CD4-positive, alpha-beta memory T cell (primary cell): Measurements from ENCODE around the gene DELE1. TPM values are rescaled to one million over a fixed set of nuclear protein-coding genes. Genes with fewer than 3 reads are reported as not detected.
A peak's percentile ranks its signal among the peaks of the same experiment; 100 is the strongest.

Experiments used
- CTCF ChIA-PET: fragments of 350-600 bp; sonication (Branson Sonifier 250); formaldehyde crosslinking; loops from one replicate; lab custom pipeline; 2021; ENCODE audit warnings: inconsistent platforms; ENCODE audit not compliant: partially characterized antibody; lab: Charles Lee
- POLR2A ChIA-PET: fragments of 350-600 bp; sonication (Branson Sonifier 250); formaldehyde crosslinking; loops from one replicate; lab custom pipeline; 2021; ENCODE audit not compliant: partially characterized antibody; lab: Charles Lee
- DNase-seq, 5 donors: peaks; one replicate each; pipeline versions ENCODE4 v3.0.0 to v3.0.0-alpha.2; 2020 to 2022; ENCODE audit warnings: mixed read lengths in 1 of 5
- H3K27ac ChIP-seq: one replicate; pipeline ENCODE4 v1.7.0; 2013; ENCODE audit warnings: low read depth, low read length
- H3K27me3 ChIP-seq: 2 replicates; pipeline ENCODE4 v1.7.0; 2013; ENCODE audit warnings: mild to moderate bottlenecking, low read length, moderate library complexity; ENCODE audit not compliant: insufficient read depth
- H3K36me3 ChIP-seq: 2 replicates; pipeline ENCODE4 v1.7.0; 2013; ENCODE audit warnings: mild to moderate bottlenecking, low read length, moderate library complexity; ENCODE audit not compliant: insufficient read depth
- H3K4me1 ChIP-seq: 2 replicates; pipeline ENCODE4 v1.7.0; 2013; ENCODE audit warnings: mild to moderate bottlenecking, low read length, moderate library complexity; ENCODE audit not compliant: insufficient read depth
- H3K4me3 ChIP-seq, 2 donors: one replicate each; pipeline ENCODE4 v1.7.0; 2013; ENCODE audit warnings: low read length in 2 of 2, mild to moderate bottlenecking in 1 of 2
- H3K9me3 ChIP-seq, 2 donors: one replicate each; pipeline ENCODE4 v1.7.0; 2013; ENCODE audit warnings: low read length in 2 of 2, control low read depth in 1 of 2; ENCODE audit not compliant: control insufficient read depth in 1 of 2
- H3K27ac Mint-ChIP-seq, 7 donors: one replicate each; pipeline ENCODE4 v1.8.0; 2020 to 2021; ENCODE audit warnings: mixed read lengths in 7 of 7, mild to moderate bottlenecking in 6 of 7, inconsistent platforms in 3 of 7, moderate library complexity in 3 of 7
- H3K27me3 Mint-ChIP-seq, 2 donors: one replicate each; pipeline ENCODE4 v1.8.0; 2020 to 2021; ENCODE audit warnings: mixed read lengths in 2 of 2
- H3K36me3 Mint-ChIP-seq, 2 donors: one replicate each; pipeline ENCODE4 v1.8.0; 2020 to 2021; ENCODE audit warnings: mixed read lengths in 2 of 2, inconsistent platforms in 1 of 2, mild to moderate bottlenecking in 1 of 2
- H3K4me1 Mint-ChIP-seq, 4 donors: one replicate each; pipeline ENCODE4 v1.8.0; 2020 to 2021; ENCODE audit warnings: mixed read lengths in 4 of 4, mild to moderate bottlenecking in 1 of 4
- H3K4me3 Mint-ChIP-seq, 8 donors: one replicate each; pipeline ENCODE4 v1.8.0; 2020 to 2021; ENCODE audit warnings: mixed read lengths in 8 of 8, mild to moderate bottlenecking in 7 of 8, moderate library complexity in 6 of 8, inconsistent platforms in 3 of 8
- H3K9me3 Mint-ChIP-seq, 8 donors: one replicate each; pipeline ENCODE4 v1.8.0; 2020 to 2021; ENCODE audit warnings: mixed read lengths in 8 of 8, mild to moderate bottlenecking in 5 of 8, inconsistent platforms in 3 of 8, moderate library complexity in 1 of 8
- intact Hi-C: fragments of 100-400 bp; cut with micrococcal nuclease; formaldehyde crosslinking; loops from one replicate; pipeline ENCODE4 v1.15.1; 2023
- polyA plus RNA-seq, 2 donors: library from polyadenylated mRNA; unstranded; fragments of 300-500 nt; fragmentation: Illumina TruSeq; gene quantifications; one replicate each; pipeline ENCODE4 v1.2.3, GENCODE V29; 2021
- total RNA-seq, 2 experiments: library from RNA; stranded (reverse); gene quantifications; one replicate each; pipeline ENCODE4 v1.2.3, GENCODE V29; 2021

Gene DELE1
- total and polyA plus RNA-seq, 4 experiments from 2014 or later = 31.4 to 83.1 (median 58.7) TPM

GRCh38 chr5:141941779-141942178 is 18.1 kb downstream of the DELE1 start:
- Mint-ChIP-seq H3K4me1 (peaks cover 0 to 3% (median 0%) of the 10 kb centered on the region in 4 donors), H3K36me3 (peaks cover 0 to 27% of the 10 kb centered on the region in 2 donors), H3K27me3 (no peaks in the 10 kb centered on the region), H3K9me3 (no peaks in the 10 kb centered on the region), H3K27ac (peak overlapping the region in 3 of 7 donors; percentile 1 to 70 (median 23)), H3K4me3 (no peak overlapping the region)
- intact Hi-C loops = no loop called here
- CTCF ChIA-PET = interaction anchor here (0.8 to 5.9 kb wide), 3 partner anchors 17 to 777 kb away, joined by 3 to 53 read pairs (median 3); partner anchors contain the start of gene PCDH12
- Histone ChIP-seq H3K4me3 (no peak overlapping the region), H3K27me3 (no peaks in the 10 kb centered on the region), H3K27ac (no peak overlapping the region), H3K4me1 (no peaks in the 10 kb centered on the region), H3K9me3 (no peaks in the 10 kb centered on the region), H3K36me3 (peaks cover 22% of the 10 kb centered on the region)
- POLR2A ChIA-PET = interaction anchor here (0.9 to 1.0 kb wide), 3 partner anchors 18 to 377 kb away, joined by 3 read pairs; partner anchors contain the start of gene DELE1
- no peak for DNase-seq

DNA sequence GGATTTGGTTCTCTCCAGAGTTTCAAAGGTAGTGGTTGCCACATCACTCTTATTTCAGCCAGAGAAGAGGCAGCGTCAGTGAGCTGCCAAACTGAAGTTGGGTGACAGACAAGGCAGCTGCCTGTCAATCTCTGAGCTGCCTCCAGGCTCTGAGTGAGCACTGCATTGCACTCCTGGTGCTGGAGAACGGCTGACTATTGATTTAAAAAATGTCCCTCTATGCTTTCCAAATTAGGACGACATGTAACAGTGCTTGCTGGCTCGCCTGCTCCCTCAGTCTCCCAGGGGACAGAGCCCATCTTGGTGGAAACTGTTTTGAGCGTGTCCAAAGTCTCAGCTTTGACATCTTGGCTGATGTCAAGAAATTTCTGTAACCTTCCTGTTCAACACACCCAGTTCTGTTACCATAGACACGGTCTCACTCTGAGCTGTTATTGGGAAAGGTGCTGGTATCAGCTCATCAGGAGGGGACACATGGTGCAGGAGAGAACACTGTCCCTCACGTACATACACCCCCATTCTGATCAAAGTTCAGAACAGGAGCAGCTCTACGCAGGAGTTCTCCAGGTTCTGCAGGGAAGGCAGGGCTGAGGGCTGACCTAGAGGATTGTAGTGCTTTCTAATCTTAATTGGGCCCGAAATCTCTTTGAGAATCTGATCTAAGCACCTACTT is 18.6 kb downstream of the DELE1 start:
- no peaks in the 10 kb centered on the region for H3K9me3 Mint-ChIP-seq
- Histone ChIP-seq H3K27ac (no peak overlapping the region), H3K27me3 (no peaks in the 10 kb centered on the region), H3K9me3 (no peaks in the 10 kb centered on the region), H3K4me1 (no peaks in the 10 kb centered on the region), H3K4me3 (no peak overlapping the region), H3K36me3 (peaks cover 17% of the 10 kb centered on the region)
- CTCF ChIA-PET = interaction anchor here (0.8 to 5.9 kb wide), 2 partner anchors 17 to 777 kb away, joined by 3 to 53 read pairs; partner anchors contain the start of gene PCDH12
- DNase-seq = no peak
- no peak overlapping the region for H3K4me3 Mint-ChIP-seq
- no peaks in the 10 kb centered on the region for H3K27me3 Mint-ChIP-seq
- intact Hi-C loops = no loop called here
- peaks cover 0 to 3% (median 0%) of the 10 kb centered on the region in 4 donors for H3K4me1 Mint-ChIP-seq
- peaks cover 0 to 22% of the 10 kb centered on the region in 2 donors for H3K36me3 Mint-ChIP-seq
- H3K27ac Mint-ChIP-seq = peak overlapping the region in 4 of 7 donors; percentile 1 to 70 (median 19)
- POLR2A ChIA-PET = no interaction called here

DNA sequence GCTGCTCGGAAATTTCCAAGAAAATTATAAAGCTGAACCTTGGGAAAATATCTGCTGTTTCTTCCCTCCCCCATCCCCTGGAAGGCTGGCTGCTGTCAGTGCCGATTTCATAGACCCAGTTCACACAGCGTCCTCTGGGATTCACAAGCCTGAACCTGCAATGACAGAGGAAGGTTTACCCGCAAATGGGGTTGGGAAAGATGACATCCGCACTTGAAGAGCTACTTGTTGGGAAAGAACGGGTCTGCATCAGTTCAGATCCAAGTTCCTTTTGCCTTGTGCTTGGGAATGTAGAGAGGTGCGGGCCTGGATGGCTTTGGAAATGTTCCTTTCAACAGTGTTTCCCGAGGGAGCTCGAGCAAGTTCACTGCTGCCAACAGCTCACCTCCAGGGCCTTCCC is 20.4 kb downstream of the DELE1 start:
- no peak overlapping the region for H3K4me3 ChIP-seq
- H3K4me3 Mint-ChIP-seq = no peak overlapping the region
- POLR2A ChIA-PET = interaction anchor here (0.5 to 1.1 kb wide), 2 partner anchors 20 to 386 kb away, joined by 3 read pairs; partner anchors contain the start of gene DELE1
- intact Hi-C loops = no loop called here
- H3K4me1 ChIP-seq = no peaks in the 10 kb centered on the region
- H3K27ac ChIP-seq = no peak overlapping the region
- no peaks in the 10 kb centered on the region for H3K27me3 ChIP-seq
- peaks cover 0 to 3% (median 0%) of the 10 kb centered on the region in 4 donors for H3K4me1 Mint-ChIP-seq
- DNase-seq = no peak
- no peaks in the 10 kb centered on the region for H3K9me3 Mint-ChIP-seq
- H3K27me3 Mint-ChIP-seq = no peaks in the 10 kb centered on the region
- H3K9me3 ChIP-seq = no peaks in the 10 kb centered on the region
- CTCF ChIA-PET = interaction anchor here (0.5 to 5.9 kb wide), 4 partner anchors 15 to 319 kb away, joined by 3 to 53 read pairs (median 5); partner anchors contain the start of genes PCDH12 and RNF14
- H3K27ac Mint-ChIP-seq = peak overlapping the region in 1 of 7 donors; percentile 36
- H3K36me3 Mint-ChIP-seq = peaks cover 0 to 14% of the 10 kb centered on the region in 2 donors
- H3K36me3 ChIP-seq = peaks cover 7% of the 10 kb centered on the region

DNA sequence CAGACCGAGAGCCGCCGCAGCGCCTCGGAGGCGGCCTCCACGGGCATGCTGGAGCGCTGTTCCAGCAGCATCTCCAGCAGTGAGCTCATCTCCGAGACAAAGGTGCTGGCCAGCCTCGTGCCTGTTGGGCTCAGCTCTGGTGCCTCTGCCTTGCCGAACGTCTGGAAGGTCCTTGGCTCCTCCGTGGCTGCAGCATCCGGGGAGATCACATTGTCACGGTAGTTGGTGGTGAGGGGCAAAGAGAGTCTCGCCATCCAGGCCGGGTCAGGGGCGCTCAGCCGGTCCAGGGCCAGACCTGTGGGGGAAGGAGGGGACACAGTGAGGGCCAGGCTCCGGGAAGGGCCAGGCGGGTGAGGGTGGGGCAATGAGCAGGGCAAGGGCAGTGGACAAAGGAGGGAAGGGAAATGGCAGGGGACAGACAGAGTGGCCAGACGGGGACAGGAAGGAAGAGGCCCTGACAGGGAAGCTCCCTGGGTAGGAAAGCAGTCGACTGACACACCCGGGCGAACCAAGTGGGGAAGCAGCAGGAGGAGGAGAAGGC is 21.9 kb downstream of the DELE1 start:
- intact Hi-C loops = no loop called here
- ChIA-PET CTCF (interaction anchor here (1.3 to 5.9 kb wide), 2 partner anchors 14 to 23 kb away, joined by 3 to 53 read pairs; partner anchors contain the start of genes PCDH12 and RNF14), POLR2A (no interaction called here)

GRCh38 chr5:141947316-141947715 is 23.6 kb downstream of the DELE1 start:
- H3K9me3 Mint-ChIP-seq = no peaks in the 10 kb centered on the region
- peaks cover 3 to 11% (median 6%) of the 10 kb centered on the region in 4 donors for H3K4me1 Mint-ChIP-seq
- H3K4me1 ChIP-seq = peaks cover 5% of the 10 kb centered on the region
- no peak for DNase-seq
- H3K27ac ChIP-seq = no peak overlapping the region
- peaks cover 0 to 2% of the 10 kb centered on the region in 2 donors for H3K36me3 Mint-ChIP-seq
- CTCF ChIA-PET = interaction anchor here (0.8 to 2.3 kb wide), 6 partner anchors 13 to 256 kb away, joined by 3 to 10 read pairs (median 4); partner anchors contain the start of genes PCDH1 and RNF14
- H3K4me3 ChIP-seq = no peak overlapping the region
- no peaks in the 10 kb centered on the region for H3K27me3 Mint-ChIP-seq
- intact Hi-C loops = no loop called here
- H3K27ac Mint-ChIP-seq = peak overlapping the region in 1 of 7 donors; percentile 81
- no peak overlapping the region for H3K4me3 Mint-ChIP-seq
- POLR2A ChIA-PET = interaction anchor here (1.2 to 2.3 kb wide), 2 partner anchors 22 to 24 kb away, joined by 3 to 9 read pairs; partner anchors contain the start of genes DELE1 and RNF14
- no peaks in the 10 kb centered on the region for H3K27me3 ChIP-seq
- H3K36me3 ChIP-seq = no peaks in the 10 kb centered on the region
- H3K9me3 ChIP-seq = no peaks in the 10 kb centered on the region

More for the DNA sequence above, 21.9 kb downstream of the DELE1 start:
- no peak overlapping the region for H3K27ac ChIP-seq
- no peak overlapping the region for H3K4me3 Mint-ChIP-seq
- H3K27me3 Mint-ChIP-seq = no peaks in the 10 kb centered on the region
- no peaks in the 10 kb centered on the region for H3K9me3 Mint-ChIP-seq
- no peak overlapping the region for H3K4me3 ChIP-seq
- no peaks in the 10 kb centered on the region for H3K4me1 ChIP-seq
- DNase-seq = no peak
- H3K36me3 Mint-ChIP-seq = peaks cover 0 to 4% of the 10 kb centered on the region in 2 donors
- no peak overlapping the region for H3K27ac Mint-ChIP-seq
- H3K4me1 Mint-ChIP-seq = peaks cover 0 to 3% (median 0%) of the 10 kb centered on the region in 4 donors
- H3K36me3 ChIP-seq = no peaks in the 10 kb centered on the region
- H3K9me3 ChIP-seq = no peaks in the 10 kb centered on the region
- H3K27me3 ChIP-seq = no peaks in the 10 kb centered on the region

GRCh38 chr5:141948812-141949211 is 25.1 kb downstream of the DELE1 start:
- H3K27ac Mint-ChIP-seq = no peak overlapping the region
- H3K4me1 Mint-ChIP-seq = peaks cover 3 to 11% (median 5%) of the 10 kb centered on the region in 4 donors
- H3K27me3 Mint-ChIP-seq = no peaks in the 10 kb centered on the region
- H3K36me3 Mint-ChIP-seq = peaks cover 0 to 2% of the 10 kb centered on the region in 2 donors
- CTCF ChIA-PET = interaction anchor here (1.6 to 2.3 kb wide), 2 partner anchors 12 to 20 kb away, joined by 5 to 10 read pairs; partner anchors contain the start of gene RNF14
- no peak overlapping the region for H3K27ac ChIP-seq
- intact Hi-C loops = no loop called here
- no peak overlapping the region for H3K4me3 ChIP-seq
- H3K9me3 Mint-ChIP-seq = no peaks in the 10 kb centered on the region
- POLR2A ChIA-PET = interaction anchor here (1.1 to 2.3 kb wide), 2 partner anchors 21 to 25 kb away, joined by 3 to 9 read pairs; partner anchors contain the start of gene DELE1
- peaks cover 5% of the 10 kb centered on the region for H3K4me1 ChIP-seq
- no peaks in the 10 kb centered on the region for H3K36me3 ChIP-seq
- H3K4me3 Mint-ChIP-seq = no peak overlapping the region
- DNase-seq = no peak
- H3K27me3 ChIP-seq = no peaks in the 10 kb centered on the region
- H3K9me3 ChIP-seq = no peaks in the 10 kb centered on the region

DNA sequence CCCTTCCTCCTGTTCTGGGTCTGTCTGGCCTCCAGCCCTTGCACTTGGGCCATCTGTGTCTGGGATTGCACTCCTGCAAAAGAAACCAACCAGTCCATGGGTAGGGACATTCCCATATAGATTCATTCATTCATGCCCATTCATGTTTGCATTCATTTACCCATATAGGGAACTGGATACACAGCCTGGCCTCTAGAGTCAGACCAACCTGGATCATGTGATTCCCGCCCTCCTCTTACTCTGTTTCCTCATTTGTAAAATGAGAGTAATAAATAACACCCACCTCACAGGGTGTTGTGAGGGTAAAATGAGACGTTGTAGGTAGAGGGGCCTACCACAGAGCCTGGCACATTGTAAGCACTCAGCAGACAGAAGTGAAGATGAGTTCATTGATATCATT is 25.8 kb downstream of the DELE1 start:
- ChIA-PET POLR2A (interaction anchor here (1.1 kb wide), 1 partner anchor 20 kb away, joined by 3 read pairs; no protein-coding TSS in a partner anchor), CTCF (no interaction called here)
- H3K27ac ChIP-seq = no peak overlapping the region
- H3K9me3 ChIP-seq = no peaks in the 10 kb centered on the region
- intact Hi-C loops = no loop called here
- no peak for DNase-seq
- no peaks in the 10 kb centered on the region for H3K27me3 Mint-ChIP-seq
- H3K27me3 ChIP-seq = no peaks in the 10 kb centered on the region
- peaks cover 0 to 2% of the 10 kb centered on the region in 2 donors for H3K36me3 Mint-ChIP-seq
- H3K4me1 ChIP-seq = peaks cover 5% of the 10 kb centered on the region
- no peak overlapping the region for H3K27ac Mint-ChIP-seq
- H3K4me1 Mint-ChIP-seq = peaks cover 3 to 13% (median 9%) of the 10 kb centered on the region in 4 donors
- H3K4me3 ChIP-seq = no peak overlapping the region
- no peaks in the 10 kb centered on the region for H3K36me3 ChIP-seq
- no peaks in the 10 kb centered on the region for H3K9me3 Mint-ChIP-seq
- no peak overlapping the region for H3K4me3 Mint-ChIP-seq
